HG02642 (cell line): ENCODE measurements around the gene SALL3.
"Not testable (repeated sequence)": the region's sequence is repeated elsewhere in the genome, so short reads cannot be mapped to it uniquely, and the experiment has no call there.

Experiments used
- ATAC-seq: cut with Tn5 transposase; IDR thresholded peaks from one replicate; pipeline ENCODE4 v1.9.1; 2021; ENCODE audit warnings: mild to moderate bottlenecking; ENCODE audit not compliant: unreplicated experiment, poor library complexity

SALL3 gene

GRCh38 chr18:78964727-78965126 lies 14.9 kb upstream of the SALL3 start:
- ATAC-seq: not testable (repeated sequence)

GRCh38 chr18:78965260-78965659 lies 14.4 kb upstream of the SALL3 start:
- no peak for ATAC-seq

GRCh38 chr18:78965917-78966792 lies 13.5 kb upstream of the SALL3 start:
- ATAC-seq: no peak

- no peak for ATAC-seq
Observed at GRCh38 chr18:78966793-78967106, 12.9 kb upstream of the SALL3 start.

- ATAC-seq: no peak
Observed at GRCh38 chr18:78967692-78968091, 11.9 kb upstream of the SALL3 start.

GRCh38 chr18:78969574-78970315 lies 9.9 kb upstream of the SALL3 start:
- no peak for ATAC-seq

- no peak for ATAC-seq
Observed at GRCh38 chr18:78970774-78971333, 8.8 kb upstream of the SALL3 start.

GRCh38 chr18:78971511-78972245 lies 7.9 kb upstream of the SALL3 start:
- ATAC-seq: no peak

- ATAC-seq: no peak
Observed at GRCh38 chr18:78972385-78972918, 7.2 kb upstream of the SALL3 start.

- no peak for ATAC-seq
Observed at GRCh38 chr18:78972930-78973331, 6.7 kb upstream of the SALL3 start.

- ATAC-seq: no peak
Observed at GRCh38 chr18:78973357-78974083, 6.1 kb upstream of the SALL3 start.

GRCh38 chr18:78974115-78974761 lies 5.4 kb upstream of the SALL3 start:
- no peak for ATAC-seq

- no peak for ATAC-seq
Observed at GRCh38 chr18:78975292-78975691, 4.3 kb upstream of the SALL3 start.

GRCh38 chr18:78975699-78976335 lies 3.8 kb upstream of the SALL3 start:
- no peak for ATAC-seq

GRCh38 chr18:78976765-78977636 lies 2.6 kb upstream of the SALL3 start:
- no peak for ATAC-seq

GRCh38 chr18:78977637-78978348 lies 1.8 kb upstream of the SALL3 start:
- no peak for ATAC-seq

GRCh38 chr18:78978349-78979055 lies 1.1 kb upstream of the SALL3 start:
- ATAC-seq: no peak
